HG02884 (cell line): ENCODE results near the gene DOK7.

ENCODE experiments used
- ATAC-seq: cut with Tn5 transposase; IDR thresholded peaks from one replicate; pipeline ENCODE4 v1.9.1; 2021; ENCODE audit warnings: mild to moderate bottlenecking, moderate library complexity; ENCODE audit not compliant: unreplicated experiment

DOK7 gene

DNA sequence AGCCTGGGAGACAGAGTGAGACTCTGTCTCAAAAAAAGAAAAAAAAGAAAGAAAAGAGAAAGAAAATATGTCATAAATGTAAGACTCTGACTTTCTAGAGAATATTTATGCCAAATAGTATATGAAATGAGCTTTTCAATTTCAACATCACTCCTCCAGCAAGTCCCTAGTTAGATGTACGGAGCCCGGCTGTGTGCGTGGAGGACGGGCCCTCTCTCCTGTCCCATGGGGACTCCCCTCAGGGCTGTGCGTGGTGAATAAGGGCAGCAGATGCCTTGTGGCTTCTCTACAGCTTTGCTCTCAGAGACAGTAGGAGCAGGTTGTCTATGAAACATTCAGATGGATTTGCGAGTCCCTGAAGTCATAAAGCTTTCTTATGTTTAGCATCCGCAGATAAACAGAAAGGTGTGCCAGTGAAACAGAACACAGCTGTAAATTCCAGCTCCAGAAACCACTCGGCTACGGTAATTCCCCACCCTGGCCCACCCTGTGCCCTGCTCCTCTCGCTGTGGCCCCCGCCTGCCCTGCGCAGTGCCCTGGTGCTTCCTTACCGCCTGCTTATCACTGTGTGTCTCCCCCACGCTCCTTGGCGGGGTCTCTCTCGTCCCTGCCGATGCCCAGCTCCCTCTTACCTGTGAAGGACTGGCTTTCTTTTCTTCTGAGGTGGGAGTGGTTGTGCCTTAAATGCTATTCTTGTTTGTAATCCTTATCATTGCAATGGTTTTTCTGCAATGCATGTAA lies 35.2 kb upstream of the DOK7 start:
- no peak for ATAC-seq

DNA sequence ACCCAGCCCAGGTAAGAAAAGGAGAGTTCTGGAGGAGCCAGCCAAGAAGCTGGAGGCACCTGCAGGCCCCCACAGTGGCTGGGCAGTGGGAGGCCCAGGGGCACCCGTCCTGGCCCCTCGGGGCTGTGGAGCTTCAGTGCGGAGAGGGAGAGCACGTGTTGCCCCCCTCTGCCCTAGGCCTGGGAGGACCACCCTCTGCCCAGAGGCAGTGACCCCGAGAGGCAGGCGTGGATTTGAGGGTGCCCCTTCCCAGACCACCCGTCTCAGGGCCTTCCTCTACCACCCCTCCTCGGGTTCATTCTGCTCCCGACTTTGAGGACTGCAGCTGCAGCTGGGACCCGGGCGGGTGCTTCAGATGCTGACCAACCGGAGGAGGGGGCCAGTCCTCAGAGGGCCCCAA lies 33.5 kb upstream of the DOK7 start:
- no peak for ATAC-seq

DNA sequence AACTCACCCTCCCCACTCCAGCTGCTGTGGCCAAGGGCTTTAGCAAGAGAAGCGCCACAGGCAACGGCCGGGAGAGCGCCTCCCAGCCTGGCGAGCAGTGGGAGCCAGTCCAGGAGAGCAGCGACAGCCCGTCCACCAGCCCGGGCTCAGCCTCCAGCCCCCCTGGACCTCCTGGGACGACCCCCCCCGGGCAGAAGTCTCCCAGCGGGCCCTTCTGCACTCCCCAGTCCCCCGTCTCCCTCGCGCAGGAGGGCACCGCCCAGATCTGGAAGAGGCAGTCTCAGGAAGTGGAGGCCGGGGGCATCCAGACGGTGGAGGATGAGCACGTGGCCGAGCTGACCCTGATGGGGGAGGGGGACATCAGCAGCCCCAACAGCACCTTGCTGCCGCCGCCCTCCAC lies 32.6 kb upstream of the DOK7 start:
- no peak for ATAC-seq

DNA sequence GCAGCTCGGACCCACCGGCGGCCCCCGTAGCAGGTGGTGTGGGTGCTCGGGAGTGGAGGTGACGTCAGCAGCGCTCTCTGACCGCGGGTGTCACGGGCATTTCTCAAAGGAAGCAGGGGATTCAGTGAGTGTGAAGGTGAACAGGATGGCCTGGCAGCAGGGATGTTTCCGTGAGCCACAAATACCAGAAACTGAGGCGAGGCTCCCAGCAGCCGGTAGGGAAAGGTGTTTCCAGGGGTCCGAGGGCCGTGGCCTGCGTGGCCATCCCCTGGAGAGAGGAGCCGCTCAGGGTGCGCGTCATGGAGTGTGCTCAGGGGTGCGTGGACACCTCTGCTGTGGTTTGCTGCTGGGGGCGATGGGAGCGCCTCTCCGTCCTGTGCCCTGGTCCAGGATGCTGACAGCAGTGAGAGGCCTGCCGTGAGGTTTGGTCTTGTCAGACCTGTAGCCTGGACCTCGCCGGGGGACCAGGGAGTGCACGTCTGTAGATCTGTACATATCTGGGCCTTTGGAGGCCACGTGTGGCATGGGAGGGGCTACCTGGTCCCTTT lies 31.6 kb upstream of the DOK7 start:
- no peak for ATAC-seq

DNA sequence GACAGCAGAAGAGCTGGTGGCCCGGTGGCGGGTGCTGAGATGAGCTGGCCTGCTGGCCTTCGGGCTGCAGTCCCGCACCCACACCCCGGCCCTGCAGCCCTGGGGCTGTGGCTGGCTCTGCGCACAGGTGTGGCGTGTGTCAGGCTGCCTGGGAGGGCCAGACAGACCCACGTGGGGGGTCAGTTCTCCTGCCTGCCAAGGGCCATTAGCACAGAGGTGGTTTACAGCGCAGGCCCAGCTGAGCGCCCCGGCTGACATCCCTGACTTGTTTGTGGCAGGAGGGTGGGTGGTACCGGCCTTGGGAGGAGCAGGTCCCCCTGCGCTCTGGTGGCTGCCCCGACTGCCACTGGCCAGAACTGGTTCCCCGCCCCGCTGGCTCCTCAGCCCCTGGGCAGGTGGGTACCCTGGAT lies 30.7 kb upstream of the DOK7 start:
- ATAC-seq: no peak

DNA sequence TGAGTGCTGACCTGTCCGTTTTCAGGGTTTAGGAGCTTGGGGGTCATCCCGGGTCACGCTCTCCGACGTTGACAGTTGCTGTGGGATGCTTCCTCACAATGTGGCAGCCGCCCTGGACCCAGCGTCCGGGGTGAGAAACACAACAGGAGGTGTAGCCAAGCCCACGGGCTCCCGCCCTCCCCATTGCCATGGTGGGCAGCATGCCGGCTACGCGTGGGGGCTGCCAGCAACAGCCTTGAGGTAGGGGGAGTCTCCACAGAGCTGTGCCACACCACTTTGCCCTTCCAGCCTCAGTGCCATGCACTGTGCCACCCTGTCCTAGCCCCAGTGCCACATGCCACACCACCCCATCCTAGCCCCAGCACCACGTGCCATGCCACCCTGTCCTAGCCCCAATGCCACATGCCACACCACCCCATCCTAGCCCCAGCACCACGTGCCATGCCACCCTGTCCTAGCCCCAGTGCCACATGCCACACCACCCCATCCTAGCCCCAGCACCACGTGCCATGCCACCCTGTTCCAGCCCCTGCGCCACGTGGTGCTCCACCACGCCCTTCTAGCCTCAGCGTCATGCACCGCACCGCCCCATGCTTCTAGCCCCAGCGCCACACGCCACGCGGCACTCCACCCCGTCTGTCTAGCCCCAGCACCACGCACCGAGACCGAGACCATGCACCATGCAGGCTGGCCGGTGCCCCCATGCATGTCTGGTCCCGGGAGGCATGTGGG lies 29.8 kb upstream of the DOK7 start:
- no peak for ATAC-seq

DNA sequence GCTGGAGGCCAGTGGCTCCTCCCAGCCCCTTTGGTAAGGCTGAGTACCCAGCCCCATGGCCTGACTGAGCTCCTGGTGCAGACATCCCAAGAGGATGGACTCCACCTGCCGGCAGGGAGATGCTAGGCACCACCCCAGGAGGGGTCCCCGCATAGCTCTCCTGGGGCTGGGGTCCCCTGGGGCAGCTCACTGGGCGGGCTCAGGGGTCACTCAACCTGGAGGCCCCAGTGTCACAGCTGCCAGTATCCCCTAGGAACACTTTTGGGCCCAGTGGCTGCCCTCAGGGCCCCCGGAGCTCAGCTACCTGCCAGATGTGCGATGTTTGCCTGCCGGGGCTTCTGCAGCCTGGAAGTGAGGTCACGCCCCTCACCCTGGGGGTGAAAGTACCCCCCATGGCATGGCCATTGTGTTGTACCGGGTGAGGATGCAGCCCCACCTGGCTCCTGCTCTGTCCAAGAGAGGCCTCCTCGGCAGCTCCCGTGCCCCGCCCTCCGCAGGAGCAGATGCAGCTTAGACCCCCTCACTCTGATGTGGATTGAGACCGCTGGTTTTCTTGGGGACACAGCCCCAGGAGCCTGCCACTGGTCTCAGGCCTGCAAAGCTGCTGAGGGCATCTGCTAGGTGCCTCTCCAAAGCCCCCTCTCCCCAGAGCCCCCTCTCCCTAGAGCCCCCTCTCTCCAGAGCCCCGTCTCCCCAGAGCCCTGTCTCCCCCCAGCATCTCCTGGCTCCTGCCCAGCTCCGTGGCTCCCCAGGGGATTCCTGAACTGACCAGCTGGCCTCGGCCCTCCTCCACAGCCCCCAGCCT lies 28.0 kb upstream of the DOK7 start:
- ATAC-seq: no peak

DNA sequence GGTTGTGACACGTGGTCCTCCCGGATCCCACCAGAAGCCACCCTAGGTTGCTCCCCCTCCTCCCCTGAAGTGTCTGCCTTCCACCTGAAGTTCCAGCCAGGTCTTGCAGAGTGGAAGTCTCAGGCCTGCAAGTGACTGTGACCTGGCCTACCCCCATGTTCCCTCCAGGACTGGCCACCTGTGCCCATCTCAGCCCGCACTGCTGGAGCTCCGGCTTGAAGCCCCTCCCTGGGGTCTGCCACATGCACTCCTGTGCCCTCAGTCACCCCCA lies 27.5 kb upstream of the DOK7 start:
- no peak for ATAC-seq

DNA sequence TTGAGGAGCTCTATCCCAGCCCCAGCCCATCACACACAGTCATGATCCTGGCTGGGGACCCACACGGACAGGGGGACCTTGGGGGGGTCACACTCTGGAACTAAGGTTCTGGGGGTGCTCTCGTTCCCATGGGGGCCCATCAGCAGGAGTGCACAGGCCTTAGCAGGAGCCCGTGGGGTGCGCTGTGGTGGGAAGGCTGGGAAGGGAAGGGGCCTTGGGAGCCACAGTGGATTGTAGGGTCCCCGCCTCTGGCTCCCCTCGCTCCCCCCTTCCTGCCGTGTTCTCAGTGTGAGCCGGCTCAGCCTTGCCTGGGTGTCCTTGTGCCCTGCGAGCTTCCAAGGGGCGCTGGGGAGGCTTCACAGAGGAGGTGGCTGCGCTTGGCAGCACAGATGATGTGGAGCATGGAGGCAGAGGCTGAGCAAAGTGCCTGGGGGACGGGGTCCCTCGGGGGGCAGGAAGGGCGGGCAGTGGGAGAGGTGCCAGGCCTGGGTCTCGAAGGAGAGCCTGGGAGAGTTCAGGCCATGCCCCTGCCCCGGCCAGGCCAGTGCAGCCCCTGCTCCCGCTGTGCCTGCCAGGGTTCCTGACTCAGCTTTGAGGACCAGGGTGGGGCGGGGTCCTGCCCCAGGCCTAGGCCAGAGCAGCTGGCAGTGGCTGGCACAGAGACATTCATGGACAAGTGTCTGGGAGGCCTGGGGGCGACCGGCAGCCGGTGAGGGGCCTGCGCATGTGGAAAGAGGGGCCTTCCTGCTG lies 26.9 kb upstream of the DOK7 start:
- no peak for ATAC-seq

DNA sequence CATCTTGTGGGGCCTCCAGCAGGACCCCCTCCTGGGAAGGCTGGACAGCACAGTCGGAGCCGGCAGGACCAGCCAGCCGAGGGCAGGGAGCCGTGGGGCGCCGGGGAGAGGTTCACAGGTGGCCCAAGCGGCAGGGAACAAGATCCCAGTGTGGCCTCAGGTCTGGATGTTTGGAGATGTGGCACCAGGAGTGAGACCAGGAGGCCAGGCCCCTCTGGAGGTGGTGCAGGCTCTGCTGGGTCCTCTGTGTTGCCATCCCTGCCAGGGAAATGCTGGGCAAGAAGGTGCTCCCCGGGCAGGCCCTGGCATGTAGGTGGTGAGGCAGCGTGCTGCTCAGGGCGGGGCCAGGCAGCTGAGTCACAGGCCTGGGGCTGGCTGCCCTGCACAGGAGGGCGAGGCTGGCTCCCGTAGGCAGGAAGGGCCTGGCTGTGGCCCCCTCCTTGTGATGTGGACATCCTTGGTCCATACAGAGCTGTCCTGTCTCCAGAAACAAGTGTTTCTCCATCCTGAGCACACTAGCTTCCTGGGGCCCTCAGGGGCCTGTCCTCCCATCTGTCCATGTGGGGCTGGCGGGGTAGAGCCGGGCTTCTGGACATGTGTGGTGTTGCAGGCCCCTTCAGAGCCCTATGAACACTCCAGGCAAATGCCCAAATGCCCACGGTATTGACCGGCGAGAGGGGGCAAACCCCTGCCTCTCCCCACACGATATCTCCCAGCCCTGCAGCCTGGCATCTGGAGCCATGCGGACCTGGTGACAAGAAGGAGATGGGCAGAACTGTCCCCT lies 26.1 kb upstream of the DOK7 start:
- no peak for ATAC-seq

DNA sequence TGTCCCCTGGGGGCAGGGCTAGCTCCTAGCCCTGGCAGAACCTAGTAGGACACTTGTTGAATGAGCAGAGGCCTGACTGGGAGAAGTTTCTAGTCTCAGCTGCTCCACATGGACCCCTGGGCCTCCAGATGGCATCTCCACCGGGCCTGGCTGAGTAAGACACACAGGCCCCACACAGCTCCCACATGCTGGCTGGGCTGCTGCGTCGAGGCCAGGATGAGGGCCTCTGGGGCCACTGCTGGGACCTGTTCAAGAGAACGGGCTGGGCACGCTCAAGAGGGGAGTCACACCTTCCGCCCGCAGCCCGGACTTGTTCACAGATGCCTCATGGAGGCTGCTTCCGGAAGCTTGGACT lies 25.5 kb upstream of the DOK7 start:
- no peak for ATAC-seq

DNA sequence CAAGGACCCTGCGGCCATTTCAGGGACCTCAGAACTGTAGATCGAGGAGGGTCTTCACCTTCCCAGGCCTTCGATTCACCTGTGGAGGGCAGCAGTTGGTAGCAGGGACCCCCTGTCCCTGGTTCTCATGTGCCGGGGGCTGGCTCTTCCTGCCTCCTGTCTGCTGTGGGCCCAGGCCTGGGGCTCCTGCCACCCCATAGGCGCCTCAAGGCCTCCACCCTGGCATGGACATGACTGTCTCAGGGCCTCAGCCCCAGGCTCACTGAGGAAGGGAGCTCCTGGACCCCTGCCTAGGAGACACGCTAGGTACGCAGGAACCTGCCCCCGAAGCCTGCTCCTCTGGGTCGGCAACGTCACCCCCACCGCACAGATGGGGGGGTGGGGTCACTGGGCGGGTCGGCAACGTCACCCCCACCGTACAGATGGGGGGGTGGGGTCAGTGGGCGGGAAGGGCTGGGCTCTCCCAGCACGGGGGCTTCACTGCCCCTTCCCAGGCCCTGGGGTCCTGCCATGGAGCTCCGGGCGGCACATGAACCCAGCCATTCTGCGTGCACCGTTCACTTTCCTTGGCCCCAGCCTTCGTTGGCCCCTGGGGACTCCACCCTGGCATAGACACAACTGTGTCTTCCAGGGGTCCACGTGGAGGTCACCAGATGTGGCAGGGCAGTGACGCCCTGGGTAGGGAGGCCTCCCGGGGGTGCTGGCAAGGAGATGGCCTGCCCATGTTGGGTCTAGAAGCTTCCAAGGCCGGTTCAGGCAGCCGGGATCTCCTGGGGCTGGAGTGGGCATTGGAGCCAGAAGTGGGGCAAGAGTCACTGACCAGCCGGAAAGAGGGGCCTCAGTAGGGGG lies 24.9 kb upstream of the DOK7 start:
- ATAC-seq: no peak

DNA sequence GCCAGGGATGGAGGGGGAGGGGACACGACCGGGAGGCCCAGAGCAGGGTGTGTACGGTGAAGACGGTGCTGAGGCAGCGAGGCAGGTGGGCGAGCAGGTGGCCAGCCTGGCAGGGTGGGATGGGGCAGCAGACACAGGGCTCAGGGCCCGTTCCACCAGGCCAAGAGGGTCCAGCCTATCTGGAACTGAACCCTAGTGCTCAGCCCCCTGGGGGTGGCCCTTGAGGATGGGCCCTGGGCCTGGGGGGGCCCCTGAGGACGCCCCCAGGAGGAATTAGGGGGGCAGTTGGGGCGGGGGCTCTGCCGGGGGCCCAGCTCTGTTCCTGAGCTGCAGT lies 24.3 kb upstream of the DOK7 start:
- no peak for ATAC-seq

DNA sequence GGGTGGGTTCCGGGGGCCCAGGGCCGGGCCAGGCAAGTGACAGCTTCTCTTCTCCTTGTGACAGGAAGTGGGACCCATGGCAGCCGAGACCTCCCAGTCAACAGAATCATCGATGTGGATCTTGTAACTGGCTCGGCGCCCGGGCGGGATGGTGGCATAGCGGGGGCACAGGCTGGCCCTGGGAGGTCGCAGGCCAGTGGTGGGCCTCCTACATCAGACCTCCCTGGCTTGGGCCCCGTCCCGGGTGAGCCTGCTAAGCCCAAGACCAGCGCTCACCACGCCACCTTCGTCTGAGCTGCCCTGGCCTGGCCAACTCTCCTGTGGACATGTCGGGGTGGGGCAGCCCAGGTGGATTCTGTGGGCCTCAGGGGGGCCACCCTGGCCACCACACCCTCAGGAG lies 23.7 kb upstream of the DOK7 start:
- no peak for ATAC-seq

DNA sequence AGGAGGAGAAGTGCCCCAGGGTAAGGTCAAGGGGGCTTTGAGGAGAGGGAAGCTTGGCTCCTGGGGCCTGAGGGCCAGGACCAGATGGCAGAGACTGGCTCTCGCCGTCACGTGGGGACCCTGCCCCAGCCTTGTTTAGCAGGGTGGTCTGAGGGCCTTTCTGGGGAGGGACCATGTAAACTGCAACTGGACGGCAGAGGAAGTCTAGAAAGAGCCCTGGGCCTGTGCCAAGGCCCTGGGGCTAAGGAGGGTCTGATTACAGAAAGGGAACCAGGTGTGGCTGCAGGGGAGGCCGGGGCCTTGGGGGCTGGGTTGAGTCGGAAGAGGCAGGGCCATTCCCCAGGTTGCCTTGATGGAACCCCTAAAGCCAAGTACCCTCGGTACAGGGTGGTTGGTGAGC lies 23.1 kb upstream of the DOK7 start:
- no peak for ATAC-seq

DNA sequence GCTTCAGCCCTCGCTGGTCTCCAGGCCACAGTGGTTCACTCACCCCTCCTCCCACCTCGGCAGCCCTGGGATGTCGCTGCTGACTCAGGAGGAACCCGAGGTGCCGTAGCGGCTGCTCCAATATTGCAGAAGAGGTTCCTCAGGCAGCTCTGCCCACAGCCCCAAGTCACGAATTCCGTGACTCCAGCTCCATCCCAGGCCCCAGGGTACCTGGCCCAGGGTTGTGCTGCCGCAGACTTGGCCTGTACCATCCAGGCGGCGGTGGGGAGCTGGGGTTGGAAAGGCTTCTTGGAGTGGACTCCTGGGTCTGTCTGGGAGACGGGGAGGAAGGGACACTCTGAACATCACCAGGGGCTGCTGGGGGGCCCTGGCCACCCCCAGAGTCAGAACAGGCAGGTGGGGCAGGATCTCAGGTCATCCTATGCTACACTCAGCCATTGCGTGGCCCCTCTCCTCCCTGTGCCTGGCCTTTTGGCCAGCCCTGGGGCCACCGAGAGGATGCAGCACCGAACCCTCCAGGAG lies 22.1 kb upstream of the DOK7 start:
- no peak for ATAC-seq

DNA sequence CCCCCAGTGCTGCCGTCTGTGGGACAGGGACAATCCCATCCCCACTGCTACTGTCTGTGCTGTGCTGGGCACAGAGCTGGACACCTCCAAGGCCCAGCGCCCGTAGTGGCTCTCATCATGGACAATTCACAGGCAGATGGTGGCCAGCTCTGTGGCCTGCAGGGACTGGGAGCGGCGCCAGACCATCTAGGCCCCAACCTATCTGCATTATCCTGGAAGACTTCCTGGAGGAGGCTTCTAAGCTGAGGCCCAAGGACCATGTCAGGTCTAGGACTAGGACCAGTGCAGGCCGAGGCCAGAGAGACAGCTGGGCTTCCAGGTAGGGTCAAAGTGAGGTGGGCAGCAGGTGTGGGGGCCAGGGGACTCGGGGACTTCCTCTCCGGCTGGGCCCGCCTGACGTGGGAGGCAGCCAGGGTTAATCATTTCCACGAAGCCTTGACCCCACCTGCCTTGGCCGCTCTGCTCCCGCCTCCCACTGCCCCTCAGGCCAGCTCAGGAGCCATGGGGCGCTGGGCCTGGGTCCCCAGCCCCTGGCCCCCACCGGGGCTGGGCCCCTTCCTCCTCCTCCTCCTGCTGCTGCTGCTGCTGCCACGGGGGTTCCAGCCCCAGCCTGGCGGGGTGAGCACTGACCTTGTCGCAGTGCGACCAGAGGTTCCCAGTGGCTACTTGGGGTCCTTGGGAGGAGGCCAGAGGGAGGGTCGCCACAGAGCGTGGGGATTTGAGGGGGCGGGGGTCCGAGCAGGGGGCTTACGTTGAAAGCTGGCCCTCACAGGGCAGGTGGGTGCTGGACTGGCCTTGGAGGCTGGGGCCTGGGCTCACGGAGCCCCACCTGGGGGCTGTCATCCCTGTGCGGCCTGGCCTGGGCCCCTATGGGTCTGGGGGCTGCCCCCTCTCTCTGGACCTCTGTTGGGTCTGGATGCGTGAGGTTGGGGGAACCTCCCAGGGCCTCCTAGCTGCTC lies 21.3 kb upstream of the DOK7 start, which contains the start of gene HGFAC:
TSS of gene HGFAC (plus strand) at position 468 of the 959 bp plus-strand sequence. CDS start at position 502, 34 bp downstream.
- no peak for ATAC-seq

DNA sequence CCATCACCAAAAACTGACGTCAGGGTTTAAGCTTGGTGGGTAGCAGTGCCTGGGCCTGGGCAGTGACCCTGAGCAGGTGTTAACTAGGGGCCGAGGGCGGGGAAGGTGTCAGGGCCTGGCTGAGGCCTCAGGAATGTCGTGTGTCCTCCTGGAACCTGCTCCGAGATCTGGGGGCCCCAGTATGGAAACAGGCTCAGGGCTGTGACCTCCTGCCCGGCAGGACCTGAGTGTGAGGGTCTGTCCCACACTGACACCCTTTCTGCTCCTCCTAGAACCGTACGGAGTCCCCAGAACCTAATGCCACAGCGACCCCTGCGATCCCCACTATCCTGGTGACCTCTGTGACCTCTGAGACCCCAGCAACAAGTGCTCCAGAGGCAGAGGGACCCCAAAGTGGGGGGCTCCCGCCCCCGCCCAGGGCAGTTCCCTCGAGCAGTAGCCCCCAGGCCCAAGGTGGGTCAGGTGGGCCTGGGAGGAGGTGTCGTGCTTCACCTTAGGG lies 20.6 kb upstream of the DOK7 start:
- ATAC-seq: no peak
